K562 (cell line): ENCODE measurements around the gene ACSF3. TPM values are rescaled to one million over a fixed set of nuclear protein-coding genes. Genes with fewer than 3 reads are reported as not detected.

ENCODE experiments used
- ATAC-seq: fragments of 200-7000 bp; cut with Tn5 transposase; 3 replicates; pipeline ENCODE4 v1.9.1; 2020; ENCODE audit warnings: moderate library complexity
- BruUV-seq: library from RNA; stranded (reverse); fragments of 400-500 nt; replicated peaks from 2 replicates; lab custom pipeline; 2021; lab: Mats Ljungman, UMichigan
- CTCF ChIA-PET: fragments of 300-600 bp; formaldehyde crosslinking; extraction: SDS; loops from one replicate; lab custom pipeline; 2021; ENCODE audit warnings: low intra/inter-chr PET ratio; lab: Yijun Ruan, JAX
- POLR2A ChIA-PET: fragments of 300-600, 350-650 bp; sonication (Branson Sonifier 250); formaldehyde crosslinking; extraction: SDS; loops from one replicate; lab custom pipeline; 2021; ENCODE audit warnings: antibody characterized with exemption, inconsistent platforms; lab: Yijun Ruan, JAX
- DNase-seq, 4 experiments: peaks; one replicate each; pipeline versions ENCODE4 v3.0.0 to v3.0.0-alpha.2; 2011 to 2018; ENCODE audit warnings: low spot score in 3 of 4, mixed read lengths in 3 of 4; ENCODE audit errors: extremely low read depth in 1 of 4
- FAIRE-seq: peaks from 2 replicates; lab custom pipeline; 2011; peaks lifted over from hg19 to GRCh38; lab: Jason Lieb, UNC
- H2AFZ ChIP-seq: 2 replicates; pipeline ENCODE4 v1.6.0; 2011; ENCODE audit warnings: low read depth, low read length, control low read depth, inconsistent platforms
- H3K27ac ChIP-seq: fragments of 200-600 bp; 3 replicates; pipeline ENCODE4 v1.8.0; 2011; ENCODE audit warnings: low read depth, mild to moderate bottlenecking, control low read depth, inconsistent platforms, low read length, moderate library complexity, mixed read lengths; ENCODE audit errors: extremely low read depth
- H3K27me3 ChIP-seq, 2 experiments: fragments of 300-600 bp in 1 of 2; 2 replicates in 1 of 2; 3 replicates in 1 of 2; pipeline versions ENCODE4 v1.6.0 to v1.8.0; 2011; ENCODE audit warnings: inconsistent platforms in 2 of 2, low read length in 2 of 2, mild to moderate bottlenecking in 1 of 2, mixed read lengths in 1 of 2, moderate library complexity in 1 of 2; ENCODE audit not compliant: control insufficient read depth in 2 of 2, insufficient read depth in 2 of 2
- H3K36me3 ChIP-seq: fragments of 300-600 bp; 3 replicates; pipeline ENCODE4 v1.8.0; 2011; ENCODE audit warnings: mild to moderate bottlenecking, low read length, inconsistent platforms; ENCODE audit not compliant: control insufficient read depth, insufficient read depth
- H3K4me1 ChIP-seq, 2 experiments: fragments of 200-600 bp in 1 of 2; replicated peaks in 1 of 2; 2 replicates in 1 of 2; 3 replicates in 1 of 2; pipeline versions ENCODE4 v1.5.1 to v1.8.0; 2011; ENCODE audit warnings: inconsistent platforms in 2 of 2, low read length in 2 of 2, mild to moderate bottlenecking in 1 of 2, mixed read lengths in 1 of 2, moderate library complexity in 1 of 2; ENCODE audit not compliant: control insufficient read depth in 2 of 2, insufficient read depth in 2 of 2
- H3K4me2 ChIP-seq: 2 replicates; pipeline ENCODE4 v1.6.1; 2011; ENCODE audit warnings: low read length, control low read depth, inconsistent platforms, mixed read lengths; ENCODE audit not compliant: insufficient read depth
- H3K4me3 ChIP-seq: fragments of 200-600 bp; sonication (generic), shearing (Covaris generic); 2 replicates; pipeline ENCODE4 v1.5.1; 2016; ENCODE audit warnings: control low read depth, inconsistent platforms
- H3K79me2 ChIP-seq: fragments of 200-600 bp; 3 replicates; pipeline ENCODE4 v1.8.0; 2011; ENCODE audit warnings: low read length, inconsistent platforms; ENCODE audit not compliant: control insufficient read depth, insufficient read depth
- H3K9ac ChIP-seq, 2 experiments: 2 replicates each; pipeline versions ENCODE4 v1.6.0 to v1.6.1; 2011; ENCODE audit warnings: low read depth in 2 of 2, low read length in 2 of 2, control low read depth in 1 of 2, inconsistent platforms in 1 of 2, mild to moderate bottlenecking in 1 of 2, mixed read lengths in 1 of 2; ENCODE audit not compliant: insufficient read depth in 1 of 2
- H3K9me1 ChIP-seq: one replicate; pipeline ENCODE4 v1.6.0; 2011; ENCODE audit warnings: inconsistent platforms, mild to moderate bottlenecking, low read length, moderate library complexity; ENCODE audit not compliant: control insufficient read depth, insufficient read depth
- H3K9me3 ChIP-seq: replicated peaks from 2 replicates; pipeline ENCODE4 v1.5.1; 2011; ENCODE audit warnings: low read depth, low read length, inconsistent platforms; ENCODE audit not compliant: control insufficient read depth, insufficient read depth
- H4K20me1 ChIP-seq: replicated peaks from 2 replicates; pipeline ENCODE4 v1.6.1; 2011; ENCODE audit warnings: low read length, inconsistent platforms, mixed read lengths; ENCODE audit not compliant: control insufficient read depth, insufficient read depth
- ILF3 ChIP-seq: fragments of 450-650 bp; IDR thresholded peaks from 2 replicates; pipeline ENCODE4 v1.6.1; 2018; ENCODE audit warnings: antibody characterized with exemption, mild to moderate bottlenecking, moderate library complexity, borderline replicate concordance
- PCBP1 ChIP-seq: fragments of 200-400 bp; formaldehyde crosslinking; IDR thresholded peaks from 2 replicates; pipeline ENCODE4 v1.6.1; 2018; ENCODE audit warnings: mild to moderate bottlenecking, low read depth, low read length; ENCODE audit not compliant: poor library complexity, severe bottlenecking
- PHF8 ChIP-seq: fragments of 200-600 bp; sonication (generic); IDR thresholded peaks from 2 replicates; pipeline ENCODE4 v1.6.1; 2012; ENCODE audit warnings: mixed run types, mild to moderate bottlenecking, inconsistent platforms, low read length, moderate library complexity, borderline replicate concordance
- POLR3G ChIP-seq: IDR thresholded peaks from 2 replicates; pipeline ENCODE4 v1.6.1; 2011; ENCODE audit not compliant: insufficient read length, insufficient replicate concordance; ENCODE audit errors: extremely low read depth
- RBFOX2 ChIP-seq: fragments of 200-400 bp; formaldehyde crosslinking; IDR thresholded peaks from 2 replicates; pipeline ENCODE4 v1.6.1; 2017; ENCODE audit warnings: low read depth, mild to moderate bottlenecking, low read length, moderate library complexity
- SRSF9 ChIP-seq: fragments of 200-400 bp; formaldehyde crosslinking; IDR thresholded peaks from 2 replicates; pipeline ENCODE4 v1.6.1; 2017; ENCODE audit warnings: low read depth, low read length, borderline replicate concordance
- ZNF274 ChIP-seq: IDR thresholded peaks from 2 replicates; pipeline ENCODE4 v1.6.1; 2011; ENCODE audit warnings: low read depth, mild to moderate bottlenecking, low read length, moderate library complexity, borderline replicate concordance
- ZNF347 ChIP-seq: fragments of 450-650 bp; formaldehyde crosslinking; IDR thresholded peaks from 2 replicates; pipeline ENCODE4 v1.4.0; 2020; ENCODE audit warnings: low read depth, mild to moderate bottlenecking, moderate library complexity
- WGBS: fragments of 100-300 bp; shearing (Covaris generic); methylation state at CpG from one replicate; pipeline ENCODE4 v1.1.6; 2016; ENCODE audit warnings: low coverage, mixed read lengths; ENCODE audit not compliant: insufficient coverage; ENCODE audit errors: missing lambda C conversion rate; 5-methylcytosine and 5-hydroxymethylcytosine counted together
- in situ Hi-C: fragments of 300-500 bp; cut with MboI; formaldehyde crosslinking; loops from 4 replicates; pipeline ENCODE4 v1.15.0; 2018; ENCODE audit warnings: inconsistent platforms, mixed read lengths
- intact Hi-C: fragments of 100-400 bp; cut with micrococcal nuclease; formaldehyde crosslinking; loops from 2 replicates; pipeline ENCODE4 v1.14.2; 2022
- polyA plus RNA-seq, 8 experiments: library from polyadenylated mRNA; depleted of rRNA in 4 of 8; stranded (reverse) in 5 of 8; unstranded in 3 of 8; fragments of >200 nt; fragmentation: Nextera tagmentation in 2 of 8; fragmentation: Illumina TruSeq in 1 of 8; extraction: Ambion mirVana in 2 of 8; extraction: Trizol in 1 of 8; gene quantifications; 2 replicates each; pipeline versions ENCODE4 v1.2.1 to v1.2.3, GENCODE V29; 2011 to 2014; ENCODE audit warnings: inconsistent platforms in 1 of 8, missing spikeins in 1 of 8
- total RNA-seq, 7 experiments: library from RNA; depleted of rRNA in 6 of 7; stranded (reverse); fragments of >200 nt in 6 of 7; fragmentation: Illumina TruSeq in 2 of 7; extraction: Trizol in 2 of 7; gene quantifications; 2 replicates each; pipeline versions ENCODE4 v1.2.1 to v1.2.3, GENCODE V29; 2011 to 2021; ENCODE audit warnings: low replicate concordance in 1 of 7
- TF ChIP-seq, protein P1 (sequence below), 3 experiments: IDR thresholded peaks in 2 of 3; conservative IDR thresholded peaks in 1 of 3; 2 replicates each; pipeline ENCODE4 v1.5.1; 2011 to 2012; ENCODE audit warnings: low read length in 3 of 3, mild to moderate bottlenecking in 3 of 3, control low read depth in 2 of 3, improper control_type of control experiment in 1 of 3, inconsistent platforms in 1 of 3, low read depth in 1 of 3, mixed read lengths in 1 of 3, moderate library complexity in 1 of 3; ENCODE audit not compliant: insufficient read depth in 2 of 3

ACSF3 gene
- total and polyA plus RNA-seq, 9 of the 15 experiments (the other 6 are each of a cell fraction or from before 2014, with no cell fraction given): 0.77 to 32.8 (median 14.7) TPM

DNA sequence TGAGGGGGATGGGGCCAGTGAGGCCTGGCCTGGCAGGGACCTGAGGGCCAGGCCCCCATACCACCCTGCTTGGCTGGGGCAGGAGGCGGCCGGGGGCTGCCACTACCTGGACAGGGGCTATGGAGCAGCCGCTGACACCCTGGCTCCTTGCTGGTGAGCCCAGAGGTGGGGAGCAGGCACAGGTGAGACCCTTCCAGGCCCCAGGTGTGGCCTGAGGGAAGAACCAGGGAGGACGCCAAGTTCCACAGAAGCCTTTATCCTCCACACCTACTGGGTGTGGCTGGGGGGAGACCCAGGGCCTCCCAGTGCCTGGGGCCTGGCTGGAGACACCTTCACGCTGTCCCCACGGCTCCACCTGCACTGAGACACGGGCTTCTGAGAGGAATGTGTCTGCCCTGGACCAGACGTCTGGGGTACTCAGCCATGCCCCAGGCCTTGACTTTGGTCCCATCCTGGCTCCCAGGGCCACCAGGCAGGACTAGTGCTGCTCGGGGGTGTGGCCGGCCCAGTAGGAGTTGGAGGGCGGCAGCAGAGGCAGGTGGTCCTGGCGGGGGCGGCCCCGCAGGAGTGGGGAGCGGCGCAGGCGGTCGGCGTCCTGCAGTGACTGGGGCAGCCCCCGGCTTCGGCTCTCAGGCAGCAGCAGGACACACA is 102.0 kb downstream of the ACSF3 start:
- TF ChIP-seq PCBP1: peak; percentile 8
- no peak for TF ChIP-seq ZNF347 (CRISPR knock-in tag)
- no peak for TF ChIP-seq RBFOX2
- no peaks in the 10 kb centered on the region for H3K9me3 ChIP-seq
- in situ Hi-C loops: no loop called here
- no peak overlapping the region for H3K27ac ChIP-seq
- peak overlapping the region in 1 of 2 experiments; percentile 52; a peak in 1 of 4 replicates for H3K9ac ChIP-seq
- H2AFZ ChIP-seq: no peak overlapping the region
- DNase-seq (no peak), ATAC-seq (no peak), FAIRE-seq (no peak)
- no peaks in the 10 kb centered on the region for H4K20me1 ChIP-seq
- no peaks in the 10 kb centered on the region for H3K79me2 ChIP-seq
- intact Hi-C loops: no loop called here
- 38% methylated on average over 10 of the region's 21 CpGs for WGBS
- peaks cover 0 to 8% of the 10 kb centered on the region in 2 experiments; a peak in 2 of 5 replicates for H3K27me3 ChIP-seq
- POLR2A ChIA-PET: no interaction called here
- CTCF ChIA-PET: no interaction called here
- H3K36me3 ChIP-seq: no peaks in the 10 kb centered on the region
- no peak overlapping the region for H3K4me3 ChIP-seq
- no peaks in the 10 kb centered on the region for H3K9me1 ChIP-seq
- BruUV-seq: no TSS peak
- no peak overlapping the region for H3K4me2 ChIP-seq
- peaks cover 0 to 76% of the 10 kb centered on the region in 2 experiments; a peak in 4 of 5 replicates for H3K4me1 ChIP-seq

DNA sequence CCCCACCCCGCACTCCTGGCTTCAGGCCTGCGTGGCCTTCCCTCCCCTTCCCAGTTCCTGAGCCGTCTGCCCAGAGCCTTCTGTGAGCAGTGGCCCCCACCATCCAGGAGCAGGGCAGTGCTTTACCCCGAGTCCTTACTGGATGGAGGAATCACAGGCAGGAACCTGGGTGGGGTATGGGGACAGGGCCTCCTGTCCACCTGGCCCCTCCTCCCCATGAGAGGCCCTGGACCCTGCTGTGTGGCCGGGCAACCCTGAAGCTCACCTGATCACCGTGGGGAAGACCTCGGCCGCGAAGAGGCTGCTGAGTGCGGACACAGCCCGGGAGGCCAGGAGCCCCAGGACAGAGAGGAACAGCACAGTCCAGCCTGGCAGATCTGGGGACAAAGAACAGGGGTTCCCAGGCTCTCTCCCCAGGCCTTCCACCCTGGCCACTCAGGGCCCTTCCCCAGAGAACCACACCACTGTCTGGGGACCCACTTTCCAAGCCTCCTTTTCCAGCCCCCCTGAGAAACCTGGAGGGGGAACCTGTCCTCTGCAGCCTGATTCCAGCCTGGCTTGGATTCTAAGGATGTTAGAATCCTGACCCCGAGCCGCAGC is 103.5 kb downstream of the ACSF3 start:
- CTCF ChIA-PET: no interaction called here
- no peak overlapping the region for H3K4me2 ChIP-seq
- no TSS peak for BruUV-seq
- H3K9me3 ChIP-seq: no peaks in the 10 kb centered on the region
- no peak overlapping the region for H3K27ac ChIP-seq
- H3K9ac ChIP-seq: no peak overlapping the region; a peak in 1 of 4 replicates
- H3K4me3 ChIP-seq: no peak overlapping the region
- H4K20me1 ChIP-seq: no peaks in the 10 kb centered on the region
- H3K27me3 ChIP-seq: no peaks in the 10 kb centered on the region; a peak in 1 of 5 replicates
- intact Hi-C loops: no loop called here
- FAIRE-seq (no peak), ATAC-seq (no peak), DNase-seq (no peak)
- WGBS: 69% methylated on average over 6 of the region's 13 CpGs
- no peaks in the 10 kb centered on the region for H3K79me2 ChIP-seq
- POLR2A ChIA-PET: interaction anchor here (0.6 to 0.7 kb wide), 2 partner anchors 205 to 416 kb away, joined by 3 to 4 read pairs; no protein-coding TSS in a partner anchor
- H3K9me1 ChIP-seq: no peaks in the 10 kb centered on the region
- H2AFZ ChIP-seq: no peak overlapping the region
- H3K4me1 ChIP-seq: peaks cover 0 to 77% of the 10 kb centered on the region in 2 experiments; a peak in 4 of 5 replicates
- H3K36me3 ChIP-seq: no peaks in the 10 kb centered on the region
- in situ Hi-C loops: no loop called here
- TF ChIP-seq SRSF9: no peak
- no peak for TF ChIP-seq PHF8
- no peak for TF ChIP-seq ZNF274
- no peak for TF ChIP-seq POLR3G
- no peak for TF ChIP-seq ILF3
- TF ChIP-seq, protein P1, sequence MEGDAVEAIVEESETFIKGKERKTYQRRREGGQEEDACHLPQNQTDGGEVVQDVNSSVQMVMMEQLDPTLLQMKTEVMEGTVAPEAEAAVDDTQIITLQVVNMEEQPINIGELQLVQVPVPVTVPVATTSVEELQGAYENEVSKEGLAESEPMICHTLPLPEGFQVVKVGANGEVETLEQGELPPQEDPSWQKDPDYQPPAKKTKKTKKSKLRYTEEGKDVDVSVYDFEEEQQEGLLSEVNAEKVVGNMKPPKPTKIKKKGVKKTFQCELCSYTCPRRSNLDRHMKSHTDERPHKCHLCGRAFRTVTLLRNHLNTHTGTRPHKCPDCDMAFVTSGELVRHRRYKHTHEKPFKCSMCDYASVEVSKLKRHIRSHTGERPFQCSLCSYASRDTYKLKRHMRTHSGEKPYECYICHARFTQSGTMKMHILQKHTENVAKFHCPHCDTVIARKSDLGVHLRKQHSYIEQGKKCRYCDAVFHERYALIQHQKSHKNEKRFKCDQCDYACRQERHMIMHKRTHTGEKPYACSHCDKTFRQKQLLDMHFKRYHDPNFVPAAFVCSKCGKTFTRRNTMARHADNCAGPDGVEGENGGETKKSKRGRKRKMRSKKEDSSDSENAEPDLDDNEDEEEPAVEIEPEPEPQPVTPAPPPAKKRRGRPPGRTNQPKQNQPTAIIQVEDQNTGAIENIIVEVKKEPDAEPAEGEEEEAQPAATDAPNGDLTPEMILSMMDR (IDR thresholded peaks at IDR 0.05 in 2 of 3, conservative IDR thresholded peaks at IDR 0.05 in 1 of 3; ENCODE audit: insufficient read depth in 2 of 3, low read depth in 1 of 3, low read length in 3 of 3): no peak
